Measurements from ENCODE around the gene OSBPL1A. TPM values are rescaled to one million over a fixed set of nuclear protein-coding genes. Genes with fewer than 3 reads are reported as not detected.

The OSBPL1A gene
- total and polyA plus RNA-seq, 10 of the 15 experiments (the other 5 are each of a cell fraction or from before 2014, with no cell fraction given): 0.02 to 0.83 (median 0.11) TPM; not detected in 6

DNA sequence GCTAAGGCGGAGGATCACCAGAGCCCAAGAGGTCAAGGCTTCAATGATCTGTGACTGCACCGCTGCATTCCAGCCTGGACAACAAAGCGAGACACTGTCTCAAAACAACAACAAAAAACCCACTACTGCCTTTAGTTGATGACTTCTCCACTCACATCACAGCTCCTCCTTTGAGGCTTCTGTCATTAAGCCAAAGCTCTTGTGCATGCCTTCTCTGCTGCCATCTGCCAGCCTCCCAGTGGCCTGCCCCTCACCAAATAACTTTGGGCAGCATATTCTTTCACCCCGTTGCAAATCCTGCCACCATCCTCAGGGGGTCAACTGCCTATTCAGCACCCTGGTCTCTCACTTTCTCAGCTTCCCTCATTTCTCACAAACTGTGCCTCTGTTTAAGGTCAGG is 27.5 kb downstream of the OSBPL1A start:
- POLR2A ChIA-PET: no interaction called here
- TF ChIP-seq, protein P1, sequence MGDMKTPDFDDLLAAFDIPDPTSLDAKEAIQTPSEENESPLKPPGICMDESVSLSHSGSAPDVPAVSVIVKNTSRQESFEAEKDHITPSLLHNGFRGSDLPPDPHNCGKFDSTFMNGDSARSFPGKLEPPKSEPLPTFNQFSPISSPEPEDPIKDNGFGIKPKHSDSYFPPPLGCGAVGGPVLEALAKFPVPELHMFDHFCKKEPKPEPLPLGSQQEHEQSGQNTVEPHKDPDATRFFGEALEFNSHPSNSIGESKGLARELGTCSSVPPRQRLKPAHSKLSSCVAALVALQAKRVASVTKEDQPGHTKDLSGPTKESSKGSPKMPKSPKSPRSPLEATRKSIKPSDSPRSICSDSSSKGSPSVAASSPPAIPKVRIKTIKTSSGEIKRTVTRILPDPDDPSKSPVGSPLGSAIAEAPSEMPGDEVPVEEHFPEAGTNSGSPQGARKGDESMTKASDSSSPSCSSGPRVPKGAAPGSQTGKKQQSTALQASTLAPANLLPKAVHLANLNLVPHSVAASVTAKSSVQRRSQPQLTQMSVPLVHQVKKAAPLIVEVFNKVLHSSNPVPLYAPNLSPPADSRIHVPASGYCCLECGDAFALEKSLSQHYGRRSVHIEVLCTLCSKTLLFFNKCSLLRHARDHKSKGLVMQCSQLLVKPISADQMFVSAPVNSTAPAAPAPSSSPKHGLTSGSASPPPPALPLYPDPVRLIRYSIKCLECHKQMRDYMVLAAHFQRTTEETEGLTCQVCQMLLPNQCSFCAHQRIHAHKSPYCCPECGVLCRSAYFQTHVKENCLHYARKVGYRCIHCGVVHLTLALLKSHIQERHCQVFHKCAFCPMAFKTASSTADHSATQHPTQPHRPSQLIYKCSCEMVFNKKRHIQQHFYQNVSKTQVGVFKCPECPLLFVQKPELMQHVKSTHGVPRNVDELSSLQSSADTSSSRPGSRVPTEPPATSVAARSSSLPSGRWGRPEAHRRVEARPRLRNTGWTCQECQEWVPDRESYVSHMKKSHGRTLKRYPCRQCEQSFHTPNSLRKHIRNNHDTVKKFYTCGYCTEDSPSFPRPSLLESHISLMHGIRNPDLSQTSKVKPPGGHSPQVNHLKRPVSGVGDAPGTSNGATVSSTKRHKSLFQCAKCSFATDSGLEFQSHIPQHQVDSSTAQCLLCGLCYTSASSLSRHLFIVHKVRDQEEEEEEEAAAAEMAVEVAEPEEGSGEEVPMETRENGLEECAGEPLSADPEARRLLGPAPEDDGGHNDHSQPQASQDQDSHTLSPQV (IDR thresholded peaks at IDR 0.05): no peak
- TF ChIP-seq CBX3 (IDR thresholded peaks at IDR 0.05; ENCODE audit: borderline replicate concordance, low read depth) (no peak), MXI1 (IDR thresholded peaks at IDR 0.05; ENCODE audit: low read depth, low read length) (no peak), NBN (IDR thresholded peaks at IDR 0.05) (no peak), IKZF2 (IDR thresholded peaks at IDR 0.05) (no peak), ATF7 (IDR thresholded peaks at IDR 0.05; ENCODE audit: low read depth) (no peak)
- TF ChIP-seq, protein P2, sequence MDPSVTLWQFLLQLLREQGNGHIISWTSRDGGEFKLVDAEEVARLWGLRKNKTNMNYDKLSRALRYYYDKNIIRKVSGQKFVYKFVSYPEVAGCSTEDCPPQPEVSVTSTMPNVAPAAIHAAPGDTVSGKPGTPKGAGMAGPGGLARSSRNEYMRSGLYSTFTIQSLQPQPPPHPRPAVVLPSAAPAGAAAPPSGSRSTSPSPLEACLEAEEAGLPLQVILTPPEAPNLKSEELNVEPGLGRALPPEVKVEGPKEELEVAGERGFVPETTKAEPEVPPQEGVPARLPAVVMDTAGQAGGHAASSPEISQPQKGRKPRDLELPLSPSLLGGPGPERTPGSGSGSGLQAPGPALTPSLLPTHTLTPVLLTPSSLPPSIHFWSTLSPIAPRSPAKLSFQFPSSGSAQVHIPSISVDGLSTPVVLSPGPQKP (IDR thresholded peaks at IDR 0.05; ENCODE audit: low read depth, low read length): no peak
- TF ChIP-seq, protein P3, sequence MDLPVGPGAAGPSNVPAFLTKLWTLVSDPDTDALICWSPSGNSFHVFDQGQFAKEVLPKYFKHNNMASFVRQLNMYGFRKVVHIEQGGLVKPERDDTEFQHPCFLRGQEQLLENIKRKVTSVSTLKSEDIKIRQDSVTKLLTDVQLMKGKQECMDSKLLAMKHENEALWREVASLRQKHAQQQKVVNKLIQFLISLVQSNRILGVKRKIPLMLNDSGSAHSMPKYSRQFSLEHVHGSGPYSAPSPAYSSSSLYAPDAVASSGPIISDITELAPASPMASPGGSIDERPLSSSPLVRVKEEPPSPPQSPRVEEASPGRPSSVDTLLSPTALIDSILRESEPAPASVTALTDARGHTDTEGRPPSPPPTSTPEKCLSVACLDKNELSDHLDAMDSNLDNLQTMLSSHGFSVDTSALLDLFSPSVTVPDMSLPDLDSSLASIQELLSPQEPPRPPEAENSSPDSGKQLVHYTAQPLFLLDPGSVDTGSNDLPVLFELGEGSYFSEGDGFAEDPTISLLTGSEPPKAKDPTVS (IDR thresholded peaks at IDR 0.05; ENCODE audit: low read depth, low read length): no peak
- TF ChIP-seq, protein P4, sequence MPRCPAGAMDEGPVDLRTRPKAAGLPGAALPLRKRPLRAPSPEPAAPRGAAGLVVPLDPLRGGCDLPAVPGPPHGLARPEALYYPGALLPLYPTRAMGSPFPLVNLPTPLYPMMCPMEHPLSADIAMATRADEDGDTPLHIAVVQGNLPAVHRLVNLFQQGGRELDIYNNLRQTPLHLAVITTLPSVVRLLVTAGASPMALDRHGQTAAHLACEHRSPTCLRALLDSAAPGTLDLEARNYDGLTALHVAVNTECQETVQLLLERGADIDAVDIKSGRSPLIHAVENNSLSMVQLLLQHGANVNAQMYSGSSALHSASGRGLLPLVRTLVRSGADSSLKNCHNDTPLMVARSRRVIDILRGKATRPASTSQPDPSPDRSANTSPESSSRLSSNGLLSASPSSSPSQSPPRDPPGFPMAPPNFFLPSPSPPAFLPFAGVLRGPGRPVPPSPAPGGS (IDR thresholded peaks at IDR 0.05; ENCODE audit: borderline replicate concordance, insufficient read depth, low read depth, low read length, poor library complexity, severe bottlenecking): no peak
- TF ChIP-seq, protein P5, sequence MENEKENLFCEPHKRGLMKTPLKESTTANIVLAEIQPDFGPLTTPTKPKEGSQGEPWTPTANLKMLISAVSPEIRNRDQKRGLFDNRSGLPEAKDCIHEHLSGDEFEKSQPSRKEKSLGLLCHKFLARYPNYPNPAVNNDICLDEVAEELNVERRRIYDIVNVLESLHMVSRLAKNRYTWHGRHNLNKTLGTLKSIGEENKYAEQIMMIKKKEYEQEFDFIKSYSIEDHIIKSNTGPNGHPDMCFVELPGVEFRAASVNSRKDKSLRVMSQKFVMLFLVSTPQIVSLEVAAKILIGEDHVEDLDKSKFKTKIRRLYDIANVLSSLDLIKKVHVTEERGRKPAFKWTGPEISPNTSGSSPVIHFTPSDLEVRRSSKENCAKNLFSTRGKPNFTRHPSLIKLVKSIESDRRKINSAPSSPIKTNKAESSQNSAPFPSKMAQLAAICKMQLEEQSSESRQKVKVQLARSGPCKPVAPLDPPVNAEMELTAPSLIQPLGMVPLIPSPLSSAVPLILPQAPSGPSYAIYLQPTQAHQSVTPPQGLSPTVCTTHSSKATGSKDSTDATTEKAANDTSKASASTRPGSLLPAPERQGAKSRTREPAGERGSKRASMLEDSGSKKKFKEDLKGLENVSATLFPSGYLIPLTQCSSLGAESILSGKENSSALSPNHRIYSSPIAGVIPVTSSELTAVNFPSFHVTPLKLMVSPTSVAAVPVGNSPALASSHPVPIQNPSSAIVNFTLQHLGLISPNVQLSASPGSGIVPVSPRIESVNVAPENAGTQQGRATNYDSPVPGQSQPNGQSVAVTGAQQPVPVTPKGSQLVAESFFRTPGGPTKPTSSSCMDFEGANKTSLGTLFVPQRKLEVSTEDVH (IDR thresholded peaks at IDR 0.05; ENCODE audit: low read depth, partially characterized antibody): no peak
- TF ChIP-seq, protein P6, sequence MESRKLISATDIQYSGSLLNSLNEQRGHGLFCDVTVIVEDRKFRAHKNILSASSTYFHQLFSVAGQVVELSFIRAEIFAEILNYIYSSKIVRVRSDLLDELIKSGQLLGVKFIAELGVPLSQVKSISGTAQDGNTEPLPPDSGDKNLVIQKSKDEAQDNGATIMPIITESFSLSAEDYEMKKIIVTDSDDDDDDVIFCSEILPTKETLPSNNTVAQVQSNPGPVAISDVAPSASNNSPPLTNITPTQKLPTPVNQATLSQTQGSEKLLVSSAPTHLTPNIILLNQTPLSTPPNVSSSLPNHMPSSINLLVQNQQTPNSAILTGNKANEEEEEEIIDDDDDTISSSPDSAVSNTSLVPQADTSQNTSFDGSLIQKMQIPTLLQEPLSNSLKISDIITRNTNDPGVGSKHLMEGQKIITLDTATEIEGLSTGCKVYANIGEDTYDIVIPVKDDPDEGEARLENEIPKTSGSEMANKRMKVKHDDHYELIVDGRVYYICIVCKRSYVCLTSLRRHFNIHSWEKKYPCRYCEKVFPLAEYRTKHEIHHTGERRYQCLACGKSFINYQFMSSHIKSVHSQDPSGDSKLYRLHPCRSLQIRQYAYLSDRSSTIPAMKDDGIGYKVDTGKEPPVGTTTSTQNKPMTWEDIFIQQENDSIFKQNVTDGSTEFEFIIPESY (IDR thresholded peaks at IDR 0.05): no peak

More for the DNA sequence above, 27.5 kb downstream of the OSBPL1A start:
- FAIRE-seq: no peak
- DNase-seq (ENCODE audit: low read depth, low spot score): no peak
- H4K20me1 ChIP-seq (ENCODE audit: control insufficient read depth, insufficient read depth): no peaks in the 10 kb centered on the region
- ChIA-PET SMC1A (ENCODE audit: uncharacterized antibody, unreplicated experiment) (no interaction called here), RAD21 (ENCODE audit: unreplicated experiment) (no interaction called here), CTCF (interaction anchor here (3.3 kb wide), 1 partner anchor 10 kb away, joined by 20 read pairs; no protein-coding TSS in a partner anchor)
- H3K4me3 ChIP-seq: no peak overlapping the region
- no peak overlapping the region for H2AFZ ChIP-seq (ENCODE audit: control insufficient read depth, low read depth, low read length)
- H3K79me2 ChIP-seq (ENCODE audit: control insufficient read depth, insufficient read depth, low read length): no peaks in the 10 kb centered on the region
- ATAC-seq: no peak
- no peaks in the 10 kb centered on the region for H3K36me3 ChIP-seq (ENCODE audit: control insufficient read depth in 2 of 2, insufficient read depth in 2 of 2, low read length in 1 of 2)
- no peak overlapping the region for H3K27ac ChIP-seq (ENCODE audit: control insufficient read depth, insufficient read depth)
- no peaks in the 10 kb centered on the region for H3K9me3 ChIP-seq (replicated peaks; ENCODE audit: control insufficient read depth, insufficient read depth, low read length)
- intact Hi-C loops (cut with micrococcal nuclease; ENCODE audit: unreplicated experiment) (no loop called here), in situ Hi-C loops (cut with MboI) (no loop called here)
- H3K27me3 ChIP-seq (replicated peaks in 1 of 2; ENCODE audit: control insufficient read depth in 2 of 2, insufficient read depth in 2 of 2, low read length in 1 of 2): no peaks in the 10 kb centered on the region
- no peaks in the 10 kb centered on the region for H3K4me1 ChIP-seq (ENCODE audit: control insufficient read depth, insufficient read depth, low read length)
- 22% methylated on average over 4 of the region's 4 CpGs for WGBS (ENCODE audit: insufficient coverage, insufficient replicate concordance, low lambda C conversion rate, missing lambda C conversion rate)
- BruUV-seq (replicated peaks): no TSS peak
- no peak overlapping the region for H3K9ac ChIP-seq (ENCODE audit: control insufficient read depth, insufficient read depth, low read length)
- no peak overlapping the region for H3K4me2 ChIP-seq (ENCODE audit: control insufficient read depth, insufficient read depth)
